Mammary epithelial cell (primary cell): Measurements from ENCODE around the gene RSRC1.

Experiments used
- CTCF ChIP-seq, 2 donors: IDR thresholded peaks in 1 of 2; conservative IDR thresholded peaks in 1 of 2; 2 replicates each; pipeline ENCODE4 v1.5.1; 2011 to 2012; ENCODE audit warnings: inconsistent platforms in 2 of 2, low read length in 2 of 2, mild to moderate bottlenecking in 2 of 2, control low read depth in 1 of 2, low read depth in 1 of 2; ENCODE audit not compliant: insufficient read depth in 1 of 2; ENCODE audit errors: extremely low read depth in 1 of 2
- EZH2 ChIP-seq: IDR thresholded peaks from 2 replicates; pipeline ENCODE4 v1.6.1; 2012; ENCODE audit warnings: low read length, inconsistent platforms, borderline replicate concordance

DNA sequence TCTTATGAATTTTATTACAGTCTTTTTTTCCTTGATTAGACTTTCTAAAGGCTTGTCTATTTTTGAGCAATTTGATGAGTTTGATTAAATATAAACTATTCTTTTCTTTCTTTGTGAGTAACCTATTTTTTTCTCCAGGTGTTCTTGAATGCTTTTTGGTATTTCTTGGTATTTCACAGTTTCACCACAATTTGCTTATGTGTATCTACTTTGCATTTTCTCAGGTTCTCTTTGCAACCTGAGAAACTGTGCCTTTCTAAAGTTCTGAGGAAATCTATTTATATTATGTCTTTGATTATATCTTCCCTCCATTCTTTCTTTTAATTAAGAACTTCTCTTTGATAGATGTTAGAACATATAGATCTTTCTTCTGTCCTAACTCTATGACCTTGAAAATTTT is 344.0 kb downstream of the RSRC1 start:
- no peak for TF ChIP-seq CTCF (conservative IDR thresholded peaks at IDR 0.05 in 1 of 2, IDR thresholded peaks at IDR 0.05 in 1 of 2; ENCODE audit: extremely low read depth in 1 of 2, insufficient read depth in 1 of 2, low read depth in 1 of 2, low read length in 2 of 2)
- no peak for TF ChIP-seq EZH2
